SH-SY5Y (cell line): ENCODE measurements around the gene WAC.

Source experiments
- GATA2 ChIP-seq: IDR thresholded peaks from 2 replicates; pipeline ENCODE4 v1.6.1; 2011; ENCODE audit warnings: mild to moderate bottlenecking, low read depth, low read length
- GATA3 ChIP-seq: IDR thresholded peaks from 2 replicates; pipeline ENCODE4 v1.6.1; 2011; ENCODE audit warnings: low read depth, mild to moderate bottlenecking, low read length, moderate library complexity

DNA sequence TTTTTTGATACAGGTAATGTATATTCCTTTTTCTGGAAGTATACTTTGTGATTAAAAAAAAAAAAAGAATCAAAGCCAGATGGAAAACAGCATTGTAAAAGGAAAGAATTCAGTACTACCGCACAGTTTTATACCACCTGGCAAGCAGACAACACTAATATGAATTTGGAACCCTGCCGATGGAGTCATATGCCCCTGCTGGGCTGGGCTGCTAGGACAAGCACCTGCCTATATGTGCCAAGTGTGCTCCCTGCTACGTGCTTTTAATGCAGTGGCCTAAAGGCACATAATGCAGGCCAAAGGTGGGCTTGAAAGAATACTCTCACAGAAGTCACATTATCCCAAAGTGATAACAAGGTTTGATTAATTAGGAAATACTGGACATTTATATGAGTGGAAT is 29.8 kb upstream of the WAC start:
- no peak for TF ChIP-seq GATA3
- no peak for TF ChIP-seq GATA2
